H9 (cell line): ENCODE measurements around the gene METTL16. TPM values are rescaled to one million over a fixed set of nuclear protein-coding genes. Genes with fewer than 3 reads are reported as not detected.

ENCODE experiments used
- DNase-seq: peaks from one replicate; pipeline ENCODE4 v3.0.0-alpha.2; 2017
- H2AFZ ChIP-seq: one replicate; pipeline ENCODE4 v1.6.1; 2013; ENCODE audit warnings: mild to moderate bottlenecking, low read length, control low read depth, moderate library complexity
- H2AK5ac ChIP-seq: 2 replicates; pipeline ENCODE4 v1.6.1; 2013; ENCODE audit warnings: low read length, control low read depth, mixed read lengths; ENCODE audit not compliant: insufficient read length
- H2BK120ac ChIP-seq: one replicate; pipeline ENCODE4 v1.6.1; 2013; ENCODE audit warnings: low read depth, mild to moderate bottlenecking, low read length, control low read depth, inconsistent platforms; ENCODE audit not compliant: poor library complexity, severe bottlenecking
- H2BK12ac ChIP-seq: 2 replicates; pipeline ENCODE4 v1.6.1; 2013; ENCODE audit warnings: low read length, control low read depth, mixed read lengths, low read depth; ENCODE audit not compliant: insufficient read length
- H2BK15ac ChIP-seq: 2 replicates; pipeline ENCODE4 v1.6.1; 2013; ENCODE audit warnings: low read depth, low read length, control low read depth
- H2BK20ac ChIP-seq: one replicate; pipeline ENCODE4 v1.6.1; 2013; ENCODE audit warnings: low read depth, mild to moderate bottlenecking, low read length, control low read depth, inconsistent platforms; ENCODE audit not compliant: poor library complexity, severe bottlenecking
- H2BK5ac ChIP-seq: 2 replicates; pipeline ENCODE4 v1.6.1; 2013; ENCODE audit warnings: low read length, control low read depth, mixed read lengths; ENCODE audit not compliant: insufficient read length
- H3K14ac ChIP-seq: 2 replicates; pipeline ENCODE4 v1.6.1; 2013; ENCODE audit warnings: low read length, control low read depth; ENCODE audit not compliant: insufficient read depth
- H3K18ac ChIP-seq: 2 replicates; pipeline ENCODE4 v1.6.1; 2013; ENCODE audit warnings: low read depth, mild to moderate bottlenecking, mixed read lengths, low read length, control low read depth; ENCODE audit not compliant: insufficient read length
- H3K23ac ChIP-seq: 2 replicates; pipeline ENCODE4 v1.6.1; 2013; ENCODE audit warnings: low read length, control low read depth, mixed read lengths, low read depth; ENCODE audit not compliant: insufficient read length
- H3K23me2 ChIP-seq: 2 replicates; pipeline ENCODE4 v1.6.1; 2013; ENCODE audit warnings: low read depth, mild to moderate bottlenecking, mixed read lengths, low read length, control low read depth; ENCODE audit not compliant: insufficient read length, poor library complexity, severe bottlenecking
- H3K27ac ChIP-seq: 2 replicates; pipeline ENCODE4 v1.5.1; 2013; ENCODE audit warnings: low read length, control low read depth, mixed read lengths, low read depth; ENCODE audit not compliant: insufficient read length
- H3K27me3 ChIP-seq: 2 replicates; pipeline ENCODE4 v1.6.1; 2013; ENCODE audit warnings: low read length, control low read depth, inconsistent platforms; ENCODE audit not compliant: insufficient read depth
- H3K4ac ChIP-seq: 2 replicates; pipeline ENCODE4 v1.6.1; 2013; ENCODE audit warnings: low read depth, mild to moderate bottlenecking, control low read depth, inconsistent platforms, low read length, moderate library complexity
- H3K4me1 ChIP-seq: 2 replicates; pipeline ENCODE4 v1.6.1; 2013; ENCODE audit warnings: low read length, control low read depth, inconsistent platforms; ENCODE audit not compliant: insufficient read depth
- H3K4me2 ChIP-seq: 2 replicates; pipeline ENCODE4 v1.6.1; 2013; ENCODE audit warnings: low read length, control low read depth, mixed read lengths; ENCODE audit not compliant: insufficient read length, insufficient read depth
- H3K56ac ChIP-seq: 2 replicates; pipeline ENCODE4 v1.6.1; 2013; ENCODE audit warnings: low read depth, mild to moderate bottlenecking, mixed read lengths, low read length, control low read depth; ENCODE audit not compliant: insufficient read length
- H3K79me1 ChIP-seq: 2 replicates; pipeline ENCODE4 v1.6.1; 2013; ENCODE audit warnings: low read depth, mild to moderate bottlenecking, moderate library complexity, low read length, control low read depth, inconsistent platforms; ENCODE audit not compliant: insufficient read depth, poor library complexity, severe bottlenecking
- H3K79me2 ChIP-seq: 2 replicates; pipeline ENCODE4 v1.6.1; 2013; ENCODE audit warnings: low read length, control low read depth, inconsistent platforms; ENCODE audit not compliant: insufficient read depth
- H3K9ac ChIP-seq: 2 replicates; pipeline ENCODE4 v1.6.1; 2013; ENCODE audit warnings: low read length, control low read depth, mixed read lengths; ENCODE audit not compliant: insufficient read length; ENCODE audit errors: extremely low read depth
- H3K9me3 ChIP-seq: one replicate; pipeline ENCODE4 v1.6.1; 2013; ENCODE audit warnings: low read depth, low read length, inconsistent platforms; ENCODE audit not compliant: control insufficient read depth
- H3T11ph ChIP-seq: one replicate; pipeline ENCODE4 v1.6.1; 2013; ENCODE audit warnings: mild to moderate bottlenecking, low read length, control low read depth, inconsistent platforms
- H4K20me1 ChIP-seq: one replicate; pipeline ENCODE4 v1.6.1; 2013; ENCODE audit not compliant: control insufficient read depth, insufficient read length, insufficient read depth
- H4K5ac ChIP-seq: 2 replicates; pipeline ENCODE4 v1.6.1; 2013; ENCODE audit warnings: low read depth, mild to moderate bottlenecking, mixed read lengths, low read length, control low read depth; ENCODE audit not compliant: insufficient read length
- H4K8ac ChIP-seq: replicated peaks from 2 replicates; pipeline ENCODE4 v1.6.1; 2013; ENCODE audit warnings: low read length, control low read depth, mixed read lengths, low read depth; ENCODE audit not compliant: insufficient read length
- H4K91ac ChIP-seq: 2 replicates; pipeline ENCODE4 v1.6.1; 2013; ENCODE audit warnings: low read depth, mild to moderate bottlenecking, moderate library complexity, mixed read lengths, low read length, control low read depth; ENCODE audit not compliant: insufficient read length
- H3K27ac Mint-ChIP-seq, 3 experiments: 2 replicates in 2 of 3; 3 replicates in 1 of 3; pipeline ENCODE4 v1.8.0; 2020 to 2021; ENCODE audit warnings: mixed read lengths in 3 of 3, mild to moderate bottlenecking in 1 of 3, moderate library complexity in 1 of 3
- H3K27me3 Mint-ChIP-seq: 2 replicates; pipeline ENCODE4 v1.8.0; 2021; ENCODE audit warnings: low read depth, mild to moderate bottlenecking, moderate library complexity, mixed read lengths
- H3K36me3 Mint-ChIP-seq, 3 experiments: 2 replicates in 2 of 3; 3 replicates in 1 of 3; pipeline ENCODE4 v1.8.0; 2020 to 2021; ENCODE audit warnings: low read depth in 3 of 3, mixed read lengths in 3 of 3; ENCODE audit not compliant: insufficient read depth in 1 of 3
- H3K4me1 Mint-ChIP-seq, 2 experiments: 2 replicates each; pipeline ENCODE4 v1.8.0; 2020; ENCODE audit warnings: mixed read lengths in 2 of 2
- H3K4me3 Mint-ChIP-seq, 2 experiments: 2 replicates in 1 of 2; 3 replicates in 1 of 2; pipeline ENCODE4 v1.8.0; 2020 to 2021; ENCODE audit warnings: mild to moderate bottlenecking in 2 of 2, mixed read lengths in 2 of 2, moderate library complexity in 1 of 2
- H3K9me3 Mint-ChIP-seq, 2 experiments: 2 replicates in 1 of 2; 3 replicates in 1 of 2; pipeline ENCODE4 v1.8.0; 2020; ENCODE audit warnings: mild to moderate bottlenecking in 2 of 2, mixed read lengths in 2 of 2, moderate library complexity in 1 of 2
- WGBS: extraction: QIAGEN DNeasy Blood & Tissue Kit; methylation state at CpG from one replicate; pipeline ENCODE4 v1.1.7; 2013; ENCODE audit warnings: missing lambda C conversion rate, low lambda C conversion rate, mixed read lengths; ENCODE audit not compliant: insufficient read length; ENCODE audit errors: extremely low coverage; 5-methylcytosine and 5-hydroxymethylcytosine counted together
- total RNA-seq: library from RNA; stranded (reverse); gene quantifications from 2 replicates; pipeline ENCODE4 v1.2.1, GENCODE V29; 2021
- TF ChIP-seq, protein P1 (sequence below): fragments of 200-600 bp; sonication (generic); conservative IDR thresholded peaks from 3 replicates; pipeline ENCODE4 v1.8.0; 2021; ENCODE audit warnings: antibody characterized with exemption, mild to moderate bottlenecking

The METTL16 gene
- total RNA-seq, 1 experiment from 2014 or later = 55.4 TPM

DNA sequence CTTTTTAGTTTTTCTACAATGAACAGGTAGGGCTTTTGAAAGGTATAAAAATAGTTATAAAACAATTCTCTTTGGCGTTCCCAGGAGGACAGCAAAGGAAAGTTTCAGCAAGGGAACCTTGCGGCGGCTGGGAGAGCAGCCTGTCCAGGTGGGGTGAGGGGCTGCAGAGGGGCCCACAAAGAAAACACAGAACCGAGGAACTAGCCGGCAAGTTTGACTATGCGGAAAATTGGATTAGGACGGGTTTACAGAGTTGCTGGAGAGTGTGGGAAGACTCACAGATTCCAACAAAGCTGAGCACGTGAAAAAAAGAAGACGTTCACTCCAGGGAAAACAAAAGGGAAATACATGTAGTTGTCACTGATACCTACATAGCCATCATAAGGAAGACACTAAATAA is 40.2 kb upstream of the METTL16 start:
- H2AK5ac ChIP-seq = no peak overlapping the region
- H4K20me1 ChIP-seq = no peaks in the 10 kb centered on the region
- H3K23me2 ChIP-seq = no peaks in the 10 kb centered on the region
- TF ChIP-seq, protein P1, sequence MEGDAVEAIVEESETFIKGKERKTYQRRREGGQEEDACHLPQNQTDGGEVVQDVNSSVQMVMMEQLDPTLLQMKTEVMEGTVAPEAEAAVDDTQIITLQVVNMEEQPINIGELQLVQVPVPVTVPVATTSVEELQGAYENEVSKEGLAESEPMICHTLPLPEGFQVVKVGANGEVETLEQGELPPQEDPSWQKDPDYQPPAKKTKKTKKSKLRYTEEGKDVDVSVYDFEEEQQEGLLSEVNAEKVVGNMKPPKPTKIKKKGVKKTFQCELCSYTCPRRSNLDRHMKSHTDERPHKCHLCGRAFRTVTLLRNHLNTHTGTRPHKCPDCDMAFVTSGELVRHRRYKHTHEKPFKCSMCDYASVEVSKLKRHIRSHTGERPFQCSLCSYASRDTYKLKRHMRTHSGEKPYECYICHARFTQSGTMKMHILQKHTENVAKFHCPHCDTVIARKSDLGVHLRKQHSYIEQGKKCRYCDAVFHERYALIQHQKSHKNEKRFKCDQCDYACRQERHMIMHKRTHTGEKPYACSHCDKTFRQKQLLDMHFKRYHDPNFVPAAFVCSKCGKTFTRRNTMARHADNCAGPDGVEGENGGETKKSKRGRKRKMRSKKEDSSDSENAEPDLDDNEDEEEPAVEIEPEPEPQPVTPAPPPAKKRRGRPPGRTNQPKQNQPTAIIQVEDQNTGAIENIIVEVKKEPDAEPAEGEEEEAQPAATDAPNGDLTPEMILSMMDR = no peak
- no CpG with 5 or more reads among the region's 9 CpGs for WGBS
- no peak overlapping the region for H4K8ac ChIP-seq
- H3K9me3 ChIP-seq = no peaks in the 10 kb centered on the region
- no peak overlapping the region for H3K23ac ChIP-seq
- Mint-ChIP-seq H3K4me1 (peaks cover 14 to 18% of the 10 kb centered on the region in 2 experiments), H3K9me3 (peaks cover 0 to 3% of the 10 kb centered on the region in 2 experiments; a peak in 2 of 5 replicates), H3K4me3 (peak overlapping the region in 1 of 2 experiments; percentile 63; a peak in 3 of 5 replicates), H3K36me3 (no peaks in the 10 kb centered on the region), H3K27me3 (no peaks in the 10 kb centered on the region; the same call in 1 of the 2 replicates), H3K27ac (peak overlapping the region in 2 of 3 experiments; percentile 81 to 93; a peak in 6 of 7 replicates)
- H4K5ac ChIP-seq = no peak overlapping the region
- H3K79me1 ChIP-seq = no peaks in the 10 kb centered on the region
- peak overlapping the region; percentile 64; the same call in 1 of the 2 replicates for H3K14ac ChIP-seq
- H2BK12ac ChIP-seq = peak overlapping the region; percentile 35
- H2BK5ac ChIP-seq = no peak overlapping the region
- H3K4me2 ChIP-seq = peak overlapping the region; percentile 31
- H3T11ph ChIP-seq = peak overlapping the region; percentile 59
- no peak for DNase-seq
- no peak overlapping the region for H2BK20ac ChIP-seq
- no peaks in the 10 kb centered on the region; the same call in 1 of the 2 replicates for H3K27me3 ChIP-seq
- H3K56ac ChIP-seq = no peak overlapping the region
- H2BK120ac ChIP-seq = peak overlapping the region; percentile 23
- H3K4ac ChIP-seq = peak overlapping the region; percentile 25; the same call in 1 of the 2 replicates
- no peaks in the 10 kb centered on the region for H3K79me2 ChIP-seq
- peak overlapping the region; percentile 59 for H2AFZ ChIP-seq
- H4K91ac ChIP-seq = no peak overlapping the region
- H3K4me1 ChIP-seq = no peaks in the 10 kb centered on the region
- no peak overlapping the region for H3K27ac ChIP-seq
- no peak overlapping the region for H3K9ac ChIP-seq
- peak overlapping the region; percentile 64 for H3K18ac ChIP-seq
- no peak overlapping the region for H2BK15ac ChIP-seq
